D721Med (cell line): ENCODE measurements around the gene SLC44A3.

Source experiments
- DNase-seq: peaks from one replicate; pipeline ENCODE4 v3.0.0; 2011; ENCODE audit warnings: low spot score; ENCODE audit not compliant: insufficient read length
- FAIRE-seq: peaks from 2 replicates; lab custom pipeline; 2011; peaks lifted over from hg19 to GRCh38; lab: Jason Lieb, UNC
- CTCF ChIP-seq: IDR thresholded peaks from 2 replicates; pipeline ENCODE4 v1.5.1; 2012; ENCODE audit warnings: mild to moderate bottlenecking, control low read depth; ENCODE audit not compliant: insufficient read depth; ENCODE audit errors: missing control alignments

The SLC44A3 gene

GRCh38 chr1:94821636-94822305 is 1.6 kb downstream of the SLC44A3 start:
- FAIRE-seq (peak; percentile 73), DNase-seq (no peak)
- TF ChIP-seq CTCF = no peak

GRCh38 chr1:94823116-94823515 is 3.0 kb downstream of the SLC44A3 start:
- TF ChIP-seq CTCF = no peak

GRCh38 chr1:94825936-94826335 is 5.8 kb downstream of the SLC44A3 start:
- DNase-seq (no peak), FAIRE-seq (no peak)
- no peak for TF ChIP-seq CTCF

More at GRCh38 chr1:94823116-94823515, 3.0 kb downstream of the SLC44A3 start:
- FAIRE-seq (no peak), DNase-seq (no peak)

GRCh38 chr1:94827434-94827833 is 7.3 kb downstream of the SLC44A3 start:
- DNase-seq (no peak), FAIRE-seq (no peak)
- TF ChIP-seq CTCF = no peak

GRCh38 chr1:94828251-94828650 is 8.1 kb downstream of the SLC44A3 start:
- DNase-seq (no peak), FAIRE-seq (no peak)
- TF ChIP-seq CTCF = no peak

GRCh38 chr1:94831641-94832040 is 11.5 kb downstream of the SLC44A3 start:
- TF ChIP-seq CTCF = no peak
- FAIRE-seq (no peak), DNase-seq (no peak)

GRCh38 chr1:94832446-94832845 is 12.3 kb downstream of the SLC44A3 start:
- no peak for TF ChIP-seq CTCF
- no peak for DNase-seq
- no peak for FAIRE-seq
